ENCODE data around the gene DAAM1.

DAAM1 gene

GRCh38 chr14:59363531-59364226, 175.2 kb downstream of the DAAM1 start:
- no peak for DNase-seq (ENCODE audit: low spot score)

DNA sequence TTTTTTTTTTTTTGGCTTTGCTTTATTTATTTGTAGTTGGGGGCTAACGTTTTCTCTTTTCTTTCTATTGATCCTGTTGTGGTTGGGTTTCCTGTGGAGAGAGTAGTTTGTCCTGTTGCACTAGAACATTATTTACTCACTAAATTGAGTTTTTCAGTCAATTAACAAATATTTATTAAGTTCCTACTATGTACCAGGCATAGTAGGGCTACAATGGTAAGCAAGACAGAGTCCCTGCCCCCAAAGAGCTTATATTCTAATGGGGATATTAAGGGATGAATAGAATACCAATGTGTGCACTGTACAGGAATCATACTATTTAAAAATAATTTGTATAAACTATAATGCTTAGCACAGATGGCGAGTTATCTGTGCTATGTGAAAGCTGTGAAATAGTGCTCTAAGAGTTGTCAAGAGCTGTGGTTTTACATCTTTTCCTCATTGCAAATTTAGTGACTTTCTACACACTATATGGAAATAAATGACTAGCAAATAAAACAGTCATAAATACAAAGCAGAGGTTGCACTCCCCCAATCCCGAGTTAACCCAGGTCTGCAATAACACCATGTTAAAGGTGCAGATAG, 181.8 kb downstream of the DAAM1 start:
- DNase-seq (ENCODE audit: low spot score), result no peak

- no peak for DNase-seq (ENCODE audit: low spot score)
Observed at GRCh38 chr14:59371771-59372170, 183.3 kb downstream of the DAAM1 start.

DNA sequence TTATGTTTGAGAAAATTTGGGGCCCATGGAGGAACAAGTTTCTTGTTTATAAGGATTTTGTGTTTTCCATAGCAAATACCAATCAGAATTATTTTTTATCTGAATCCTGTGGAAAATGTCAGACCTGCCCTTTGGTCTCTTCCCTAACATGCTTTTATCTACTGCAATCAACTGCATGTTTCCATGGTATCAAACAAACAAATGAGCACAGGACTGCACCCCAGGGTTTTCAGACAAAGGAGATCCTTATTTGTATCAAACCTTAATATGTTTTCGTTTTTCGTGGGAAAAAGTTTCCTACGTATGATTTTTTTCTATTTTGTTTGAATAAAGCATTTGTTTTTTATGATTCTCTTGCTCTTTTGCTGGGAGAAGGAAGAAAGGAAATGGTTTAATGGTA, 185.6 kb downstream of the DAAM1 start:
- no peak for DNase-seq (ENCODE audit: low spot score)

DNA sequence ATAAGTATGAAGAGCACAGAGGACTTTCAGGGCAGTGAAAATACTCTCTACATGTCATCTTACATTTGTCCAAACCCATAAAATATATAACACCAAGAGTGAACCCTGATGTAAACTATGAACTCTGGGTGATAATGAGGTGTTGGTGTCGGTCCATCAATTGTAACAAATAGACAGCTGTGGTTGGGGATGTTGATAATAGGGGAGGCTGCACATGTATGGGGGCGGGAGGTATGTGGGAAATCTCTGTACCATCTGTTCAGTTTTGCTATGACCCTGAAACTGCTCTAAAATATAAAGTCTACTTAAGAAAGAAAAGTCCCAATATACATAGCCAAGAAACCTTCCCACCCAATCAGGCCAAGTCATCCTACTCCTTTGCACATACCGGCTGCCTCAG, 188.2 kb downstream of the DAAM1 start:
- no peak for DNase-seq (ENCODE audit: low spot score)

GRCh38 chr14:59377491-59377890, 189.0 kb downstream of the DAAM1 start:
- DNase-seq (ENCODE audit: low spot score), result no peak

GRCh38 chr14:59377991-59378601, 189.6 kb downstream of the DAAM1 start:
- DNase-seq (ENCODE audit: low spot score), result no peak

DNA sequence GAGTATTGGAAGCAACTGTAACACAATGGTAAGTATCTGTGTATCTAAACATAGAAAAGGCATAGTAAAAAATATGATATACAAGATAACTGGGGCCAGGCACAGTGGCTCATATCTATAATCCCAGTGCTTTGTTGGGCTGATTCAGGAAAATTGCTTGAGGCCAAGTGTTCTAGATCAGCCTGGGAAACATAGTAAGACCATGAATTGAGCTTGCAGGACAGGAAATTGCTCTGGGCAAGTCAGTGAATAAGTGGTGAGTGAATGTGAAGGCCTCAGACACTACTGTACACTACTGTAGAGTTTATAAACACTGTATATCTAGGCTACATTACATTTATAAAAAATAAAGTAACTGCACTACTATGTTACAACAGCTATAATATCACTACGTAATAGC, 201.5 kb downstream of the DAAM1 start:
- no peak for DNase-seq (ENCODE audit: low spot score)

GRCh38 chr14:59391388-59391787, 202.9 kb downstream of the DAAM1 start:
- no peak for DNase-seq (ENCODE audit: low spot score)

DNA sequence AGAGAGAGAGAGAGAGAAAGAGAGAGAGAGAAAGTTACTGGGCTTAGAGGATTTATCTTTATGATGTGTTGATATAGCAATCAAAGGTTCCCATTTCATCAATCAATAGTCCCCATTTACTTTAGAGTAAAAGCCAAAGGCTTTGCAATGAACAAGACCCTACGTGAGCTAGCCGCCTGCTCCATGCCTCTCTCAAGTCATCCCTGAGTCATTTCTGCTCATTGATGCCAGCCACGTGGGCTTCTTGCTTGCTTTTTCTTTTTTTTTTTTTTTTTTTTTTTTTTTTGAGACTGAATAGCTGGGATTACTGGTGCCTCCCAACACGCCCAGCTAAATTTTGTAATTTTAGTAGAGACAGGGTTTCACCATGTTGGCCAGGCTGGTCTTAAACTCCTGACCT, 205.8 kb downstream of the DAAM1 start:
- DNase-seq (ENCODE audit: low spot score), result no peak

- DNase-seq (ENCODE audit: low spot score), result no peak
Observed at GRCh38 chr14:59395672-59396071, 207.2 kb downstream of the DAAM1 start.

DNA sequence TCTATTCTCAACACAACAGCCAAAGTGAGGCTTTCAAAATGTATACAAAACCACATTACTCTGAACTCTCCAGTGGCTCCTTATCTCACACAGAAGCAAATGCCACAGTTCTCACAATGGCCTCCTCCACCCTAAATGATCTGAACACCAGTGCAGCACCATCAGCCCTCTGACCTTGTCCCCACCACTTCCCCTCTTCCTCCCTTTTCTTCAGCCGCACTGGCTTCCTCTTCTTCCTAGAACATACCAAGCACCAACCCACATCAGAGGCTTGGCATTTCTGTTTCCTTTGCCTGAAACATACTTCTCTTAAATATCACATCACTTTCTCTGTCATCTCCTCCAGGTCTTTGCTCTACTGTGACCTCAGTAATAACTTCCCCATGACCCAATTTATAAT, 210.4 kb downstream of the DAAM1 start:
- DNase-seq (ENCODE audit: low spot score), result no peak

- DNase-seq (ENCODE audit: low spot score), result no peak
Observed at GRCh38 chr14:59406454-59407245, 218.2 kb downstream of the DAAM1 start.

- DNase-seq (ENCODE audit: low spot score), result no peak
Observed at GRCh38 chr14:59407246-59408010, 219.0 kb downstream of the DAAM1 start.

DNA sequence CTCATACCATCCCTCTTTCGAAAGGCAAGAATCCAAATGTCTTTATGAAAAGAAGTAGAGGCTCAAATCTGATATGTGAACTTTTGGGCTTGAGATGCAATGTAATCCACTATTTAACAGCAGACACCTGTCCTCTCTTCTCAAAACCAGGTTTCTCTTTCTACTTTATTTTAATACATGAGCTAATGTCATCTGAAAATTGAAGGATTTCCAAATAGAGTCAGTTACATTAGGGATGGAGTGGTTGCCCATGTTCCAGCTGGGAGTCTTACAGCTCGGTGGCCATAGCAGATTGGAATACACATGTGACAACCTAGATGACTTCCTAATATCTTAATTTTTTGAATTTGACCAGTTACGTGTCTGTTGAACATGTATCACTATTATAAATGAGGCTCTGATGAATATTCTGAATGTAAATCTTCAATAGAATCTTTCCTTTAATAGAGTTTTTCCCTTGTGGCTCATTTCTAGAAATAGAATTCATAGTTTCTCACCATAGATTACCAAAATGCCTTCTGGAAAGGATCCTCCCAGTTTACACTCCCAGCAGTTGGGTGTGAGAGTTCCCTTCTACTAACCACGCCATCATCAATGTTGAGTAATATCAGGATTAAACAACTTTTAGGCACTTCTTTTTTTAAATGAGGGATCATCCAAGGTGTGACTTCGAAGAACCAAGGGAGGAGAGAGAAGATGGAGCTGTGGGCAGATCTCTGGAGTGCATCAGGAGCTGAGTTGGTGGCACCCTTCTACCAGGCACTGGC, 227.6 kb downstream of the DAAM1 start:
- DNase-seq (ENCODE audit: low spot score), result no peak

DNA sequence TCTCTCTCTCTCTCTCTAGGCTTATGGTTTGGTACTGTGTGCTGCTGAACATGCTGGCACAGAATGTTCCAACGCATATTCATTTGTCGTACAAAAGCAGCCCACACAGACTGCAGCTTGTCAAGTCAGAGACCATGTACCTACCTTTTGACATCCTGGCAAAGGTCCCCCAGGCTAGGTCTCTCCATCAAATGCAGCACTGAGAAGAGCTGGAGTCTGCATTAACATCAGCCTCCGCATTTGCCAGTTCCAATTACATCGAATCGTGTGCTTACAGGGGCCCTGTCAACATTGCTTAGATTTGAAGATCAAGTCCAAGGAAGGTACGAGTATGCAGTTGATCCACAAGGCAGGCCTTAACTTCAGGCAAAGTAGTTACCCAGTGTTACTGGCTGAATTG, 228.8 kb downstream of the DAAM1 start:
- no peak for DNase-seq (ENCODE audit: low spot score)

GRCh38 chr14:59419303-59419702, 230.8 kb downstream of the DAAM1 start:
- DNase-seq (ENCODE audit: low spot score), result no peak

Measured in D341Med (cell line).